Measurements from ENCODE around the gene USP44. TPM values are rescaled to one million over a fixed set of nuclear protein-coding genes. Genes with fewer than 3 reads are reported as not detected.

Gene USP44
- total and polyA plus RNA-seq, 2 donors (not counting 3 experiments of a cell fraction or from before 2014, with no cell fraction given), result 0.91 to 3.1 TPM

- H3K36me3 ChIP-seq (ENCODE audit: control insufficient read depth in 2 of 2, extremely low read depth in 1 of 2, insufficient read depth in 2 of 2, low read length in 2 of 2), result no peaks in the 10 kb centered on the region
- H3K4me2 ChIP-seq (ENCODE audit: insufficient read depth, low read length), result no peak overlapping the region
- H3K9me3 ChIP-seq (replicated peaks; ENCODE audit: control insufficient read depth, insufficient read depth, low read length), result no peaks in the 10 kb centered on the region
- no peak overlapping the region for H3K27ac ChIP-seq (ENCODE audit: insufficient read depth, low read depth, low read length)
- ChIA-PET POLR2A (no interaction called here), CTCF (no interaction called here)
- no peak overlapping the region for H2AFZ ChIP-seq (ENCODE audit: low read depth, low read length)
- dilution Hi-C loops (cut with MboI; ENCODE audit: extremely low pct_ligation_motif_present, low sequenced_read_pairs) (no loop called here), intact Hi-C loops (cut with micrococcal nuclease) (no loop called here)
- H3K4me1 ChIP-seq (ENCODE audit: control insufficient read depth, extremely low read depth, insufficient read depth, low read length), result peaks cover 8% of the 10 kb centered on the region
- DNase-seq (ENCODE audit: low read depth, low spot score), result no peak
- H3K9ac ChIP-seq (replicated peaks; ENCODE audit: extremely low read depth, insufficient read depth, low read length), result no peak overlapping the region
- no peak for FAIRE-seq
- no TSS peak for BruUV-seq (replicated peaks)
- H3K79me2 ChIP-seq (ENCODE audit: control insufficient read depth, insufficient read depth, low read length), result no peaks in the 10 kb centered on the region
- no peaks in the 10 kb centered on the region for H3K27me3 ChIP-seq (ENCODE audit: control insufficient read depth in 2 of 2, insufficient read depth in 2 of 2, low read length in 2 of 2)
- no peak overlapping the region for H3K4me3 ChIP-seq (replicated peaks in 1 of 3; ENCODE audit: insufficient read depth in 1 of 3, low read depth in 1 of 3, low read length in 3 of 3)
- no peaks in the 10 kb centered on the region for H3K9me1 ChIP-seq (replicated peaks; ENCODE audit: control insufficient read depth, extremely low read depth, insufficient read depth, low read length)
- no peaks in the 10 kb centered on the region for H4K20me1 ChIP-seq (replicated peaks; ENCODE audit: control insufficient read depth, extremely low read depth, insufficient read depth, low read length)
- TF ChIP-seq, protein P1, sequence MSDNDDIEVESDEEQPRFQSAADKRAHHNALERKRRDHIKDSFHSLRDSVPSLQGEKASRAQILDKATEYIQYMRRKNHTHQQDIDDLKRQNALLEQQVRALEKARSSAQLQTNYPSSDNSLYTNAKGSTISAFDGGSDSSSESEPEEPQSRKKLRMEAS (IDR thresholded peaks at IDR 0.05; ENCODE audit: insufficient read depth, insufficient read length), result no peak
- TF ChIP-seq POLR2AphosphoS5 (IDR thresholded peaks at IDR 0.05; ENCODE audit: insufficient read depth, low read depth, low read length) (no peak), EZH2 (IDR thresholded peaks at IDR 0.05; ENCODE audit: borderline replicate concordance, low read depth, low read length, severe bottlenecking) (no peak), FOS (IDR thresholded peaks at IDR 0.05; ENCODE audit: borderline replicate concordance, insufficient read depth, low read length) (no peak), MYC (IDR thresholded peaks at IDR 0.05; ENCODE audit: low read depth, low read length) (no peak), POLR2A (IDR thresholded peaks at IDR 0.05; ENCODE audit: low read depth, low read length) (no peak), JUN (IDR thresholded peaks at IDR 0.05; ENCODE audit: borderline replicate concordance, insufficient read depth, insufficient read length, low read depth) (no peak), CTCF (IDR thresholded peaks at IDR 0.05; ENCODE audit: extremely low read depth in 1 of 2, insufficient read depth in 1 of 2, low read depth in 1 of 2, low read length in 2 of 2) (no peak), GATA2 (IDR thresholded peaks at IDR 0.05; ENCODE audit: insufficient read depth, insufficient read length, low read depth, low read length) (no peak)
These were observed 9.8 kb downstream of the USP44 start for GRCh38 chr12:95541436-95541835.

All from endothelial cell of umbilical vein (primary cell).